ENCODE data around the gene EEF1AKMT4. TPM values are rescaled to one million over a fixed set of nuclear protein-coding genes. Genes with fewer than 3 reads are reported as not detected.

EEF1AKMT4 gene
- total and polyA plus RNA-seq, 3 donors from 2014 or later = 10.2 to 16.9 (median 15.0) TPM

GRCh38 chr3:184234671-184235380 is 14.6 kb upstream of the EEF1AKMT4 start:
- Histone ChIP-seq H3K4me1 (peaks cover 6% of the 10 kb centered on the region), H3K9me3 (no peaks in the 10 kb centered on the region), H3K36me3 (ENCODE audit: low read depth, missing control alignments) (no peaks in the 10 kb centered on the region), H3K4me3 (no peak overlapping the region), H3K27ac (no peak overlapping the region), H3K27me3 (no peaks in the 10 kb centered on the region)
- DNase-seq = no peak
- WGBS, 2 donors = 88 to 91% methylated on average over 10 to 19 of the region's 19 CpGs
- TF ChIP-seq POLR2A (IDR thresholded peaks at IDR 0.05) = no peak
- no peak for TF ChIP-seq CTCF (IDR thresholded peaks at IDR 0.05)
- intact Hi-C loops (cut with DNase I; ENCODE audit: low total_unique reads) = loop anchor here (10.0 kb wide), 1 partner anchor 90 kb away; no protein-coding TSS in a partner anchor

GRCh38 chr3:184235381-184236032 is 14.0 kb upstream of the EEF1AKMT4 start:
- no peak for DNase-seq
- intact Hi-C loops (cut with DNase I; ENCODE audit: low total_unique reads) = loop anchor here (10.0 kb wide), 1 partner anchor 91 kb away; no protein-coding TSS in a partner anchor
- Histone ChIP-seq H3K4me1 (no peaks in the 10 kb centered on the region), H3K27me3 (no peaks in the 10 kb centered on the region), H3K9me3 (no peaks in the 10 kb centered on the region), H3K27ac (no peak overlapping the region), H3K4me3 (no peak overlapping the region), H3K36me3 (ENCODE audit: low read depth, missing control alignments) (no peaks in the 10 kb centered on the region)
- TF ChIP-seq POLR2A (IDR thresholded peaks at IDR 0.05) (no peak), CTCF (IDR thresholded peaks at IDR 0.05) (no peak)
- 86 to 89% methylated on average over 4 of the region's 4 CpGs for WGBS, 2 donors

- intact Hi-C loops (cut with DNase I; ENCODE audit: low total_unique reads) = loop anchor here (10.0 kb wide), 1 partner anchor 91 kb away; no protein-coding TSS in a partner anchor
- Histone ChIP-seq H3K36me3 (ENCODE audit: low read depth, missing control alignments) (no peaks in the 10 kb centered on the region), H3K9me3 (no peaks in the 10 kb centered on the region), H3K27me3 (no peaks in the 10 kb centered on the region), H3K4me3 (no peak overlapping the region), H3K4me1 (no peaks in the 10 kb centered on the region), H3K27ac (no peak overlapping the region)
- TF ChIP-seq CTCF (IDR thresholded peaks at IDR 0.05) (no peak), POLR2A (IDR thresholded peaks at IDR 0.05) (no peak)
- 51 to 73% methylated on average over 9 of the region's 14 CpGs for WGBS, 2 donors
- no peak for DNase-seq
Observed at GRCh38 chr3:184236033-184236410, 13.4 kb upstream of the EEF1AKMT4 start.

- TF ChIP-seq CTCF (IDR thresholded peaks at IDR 0.05) (no peak), POLR2A (IDR thresholded peaks at IDR 0.05) (no peak)
- no peaks in the 10 kb centered on the region for H3K36me3 ChIP-seq (ENCODE audit: low read depth, missing control alignments)
- H3K4me1 ChIP-seq = peaks cover 3% of the 10 kb centered on the region
- intact Hi-C loops (cut with DNase I; ENCODE audit: low total_unique reads) = loop anchor here (10.0 kb wide), 1 partner anchor 92 kb away; no protein-coding TSS in a partner anchor
- no peak overlapping the region for H3K27ac ChIP-seq
- no peak overlapping the region for H3K4me3 ChIP-seq
- 83 to 92% methylated on average over 3 of the region's 3 CpGs for WGBS, 2 donors
- no peaks in the 10 kb centered on the region for H3K9me3 ChIP-seq
- DNase-seq = no peak
- no peaks in the 10 kb centered on the region for H3K27me3 ChIP-seq
Observed at GRCh38 chr3:184236636-184237035, 12.8 kb upstream of the EEF1AKMT4 start.
